DMS53 (cell line): ENCODE data around the gene TENM3.
"Not testable (repeated sequence)": the region's sequence is repeated elsewhere in the genome, so short reads cannot be mapped to it uniquely, and the experiment has no call there.

Experiments used
- DNase-seq: peaks from one replicate; lab custom pipeline; 2025; lab: John Stamatoyannopoulos, UW

Gene TENM3

GRCh38 chr4:182338063-182338462, 94.9 kb downstream of the TENM3 start:
- no peak for DNase-seq

GRCh38 chr4:182338746-182339145, 95.5 kb downstream of the TENM3 start:
- no peak for DNase-seq

GRCh38 chr4:182339221-182339641, 96.0 kb downstream of the TENM3 start:
- DNase-seq: no peak

- DNase-seq: no peak
Observed at GRCh38 chr4:182343453-182343852, 100.3 kb downstream of the TENM3 start.

GRCh38 chr4:182344968-182345367, 101.8 kb downstream of the TENM3 start:
- no peak for DNase-seq

- no peak for DNase-seq
Observed at GRCh38 chr4:182346250-182346649, 103.0 kb downstream of the TENM3 start.

- no peak for DNase-seq
Observed at GRCh38 chr4:182346675-182347375, 103.6 kb downstream of the TENM3 start.

GRCh38 chr4:182348779-182349326, 105.7 kb downstream of the TENM3 start:
- peak; percentile 8 for DNase-seq

GRCh38 chr4:182350041-182350440, 106.8 kb downstream of the TENM3 start:
- DNase-seq: no peak

GRCh38 chr4:182351485-182351884, 108.3 kb downstream of the TENM3 start:
- no peak for DNase-seq

GRCh38 chr4:182354106-182354505, 110.9 kb downstream of the TENM3 start:
- no peak for DNase-seq

GRCh38 chr4:182354867-182355266, 111.7 kb downstream of the TENM3 start:
- no peak for DNase-seq

- no peak for DNase-seq
Observed at GRCh38 chr4:182367153-182367552, 124.0 kb downstream of the TENM3 start.

- no peak for DNase-seq
Observed at GRCh38 chr4:182369211-182369610, 126.0 kb downstream of the TENM3 start.

- DNase-seq: no peak
Observed at GRCh38 chr4:182370491-182370890, 127.3 kb downstream of the TENM3 start.

GRCh38 chr4:182380771-182381181, 137.6 kb downstream of the TENM3 start:
- DNase-seq: no peak

GRCh38 chr4:182382941-182383340, 139.7 kb downstream of the TENM3 start:
- no peak for DNase-seq

GRCh38 chr4:182384631-182385091, 141.5 kb downstream of the TENM3 start:
- DNase-seq: no peak

GRCh38 chr4:182385897-182386296, 142.7 kb downstream of the TENM3 start:
- no peak for DNase-seq

GRCh38 chr4:182386576-182386975, 143.4 kb downstream of the TENM3 start:
- DNase-seq: not testable (repeated sequence)

- no peak for DNase-seq
Observed at GRCh38 chr4:182391111-182391684, 148.0 kb downstream of the TENM3 start.

- no peak for DNase-seq
Observed at GRCh38 chr4:182394181-182394580, 151.0 kb downstream of the TENM3 start.

GRCh38 chr4:182400081-182400480, 156.9 kb downstream of the TENM3 start:
- no peak for DNase-seq
